GM12878 (cell line): ENCODE data around the gene CCL11. TPM values are rescaled to one million over a fixed set of nuclear protein-coding genes. Genes with fewer than 3 reads are reported as not detected.

Experiments used
- ATAC-seq: fragments of 200-7000 bp; cut with Tn5 transposase; 3 replicates; pipeline ENCODE4 v1.9.1; 2020; ENCODE audit warnings: mild to moderate bottlenecking, moderate library complexity
- BruUV-seq: library from RNA; stranded (reverse); fragments of 400-500 nt; replicated peaks from 2 replicates; lab custom pipeline; 2021; lab: Mats Ljungman, UMichigan
- CTCF ChIA-PET: fragments of 300-600 bp; sonication (Branson Sonifier 250); formaldehyde crosslinking; extraction: SDS; loops from one replicate; lab custom pipeline; 2021; ENCODE audit warnings: inconsistent platforms; lab: Yijun Ruan, JAX
- POLR2A ChIA-PET: fragments of 350-600 bp; formaldehyde crosslinking; extraction: SDS; loops from one replicate; lab custom pipeline; 2021; ENCODE audit warnings: inconsistent platforms; lab: Charles Lee
- RAD21 ChIA-PET: fragments of 300-600 bp; sonication (Branson Sonifier 250); formaldehyde crosslinking; loops from one replicate; lab custom pipeline; 2023; ENCODE audit warnings: antibody characterized with exemption; ENCODE audit not compliant: unreplicated experiment; lab: Charles Lee
- SMC1A ChIA-PET: fragments of 300-600 bp; sonication (Branson Sonifier 250); formaldehyde crosslinking; loops from one replicate; lab custom pipeline; 2023; ENCODE audit not compliant: unreplicated experiment, uncharacterized antibody; lab: Charles Lee
- DNase-seq: peaks from one replicate; pipeline ENCODE4 v3.0.0-alpha.2; 2011; ENCODE audit warnings: low read depth, low spot score
- FAIRE-seq: peaks from 3 replicates; lab custom pipeline; 2011; peaks lifted over from hg19 to GRCh38; lab: Jason Lieb, UNC
- H2AFZ ChIP-seq: 2 replicates; pipeline ENCODE4 v1.6.0; 2011; ENCODE audit warnings: low read depth, low read length, control low read depth; ENCODE audit not compliant: control insufficient read depth
- H3K27ac ChIP-seq: 2 replicates; pipeline ENCODE4 v1.5.1; 2011; ENCODE audit warnings: control low read depth; ENCODE audit not compliant: control insufficient read depth, insufficient read depth
- H3K27me3 ChIP-seq, 2 experiments: replicated peaks in 1 of 2; 2 replicates each; pipeline versions ENCODE4 v1.6.0 to v1.6.1; 2011; ENCODE audit warnings: low read length in 1 of 2; ENCODE audit not compliant: control insufficient read depth in 2 of 2, insufficient read depth in 2 of 2
- H3K36me3 ChIP-seq, 2 experiments: 2 replicates each; pipeline ENCODE4 v1.5.1; 2011; ENCODE audit warnings: low read length in 1 of 2; ENCODE audit not compliant: control insufficient read depth in 2 of 2, insufficient read depth in 2 of 2
- H3K4me1 ChIP-seq: 2 replicates; pipeline ENCODE4 v1.6.1; 2011; ENCODE audit warnings: mild to moderate bottlenecking, low read length, moderate library complexity, mixed read lengths; ENCODE audit not compliant: control insufficient read depth, insufficient read depth
- H3K4me2 ChIP-seq: 2 replicates; pipeline ENCODE4 v1.6.0; 2011; ENCODE audit warnings: control low read depth; ENCODE audit not compliant: control insufficient read depth, insufficient read depth
- H3K4me3 ChIP-seq: fragments of 200-600 bp; sonication (generic); 2 replicates; pipeline ENCODE4 v1.5.1; 2016
- H3K79me2 ChIP-seq: 2 replicates; pipeline ENCODE4 v1.6.0; 2011; ENCODE audit warnings: low read length; ENCODE audit not compliant: control insufficient read depth, insufficient read depth
- H3K9ac ChIP-seq: 2 replicates; pipeline ENCODE4 v1.8.0; 2011; ENCODE audit warnings: low read length, control low read depth, mixed read lengths; ENCODE audit not compliant: control insufficient read depth, insufficient read depth
- H3K9me3 ChIP-seq: replicated peaks from 3 replicates; pipeline ENCODE4 v1.5.1; 2011; ENCODE audit warnings: mild to moderate bottlenecking, low read length; ENCODE audit not compliant: control insufficient read depth, insufficient read depth
- H4K20me1 ChIP-seq: 2 replicates; pipeline ENCODE4 v1.6.0; 2011; ENCODE audit not compliant: control insufficient read depth, insufficient read depth
- ATF7 ChIP-seq: fragments of 450-650 bp; IDR thresholded peaks from 2 replicates; pipeline ENCODE4 v1.6.1; 2016; ENCODE audit warnings: low read depth, mild to moderate bottlenecking
- BMI1 ChIP-seq: fragments of 450-650 bp; IDR thresholded peaks from 2 replicates; pipeline ENCODE4 v1.6.1; 2016; ENCODE audit warnings: mild to moderate bottlenecking, moderate library complexity, borderline replicate concordance
- EZH2 ChIP-seq: IDR thresholded peaks from 2 replicates; pipeline ENCODE4 v1.6.1; 2012; ENCODE audit warnings: low read depth, mild to moderate bottlenecking, control low read depth, inconsistent platforms, low read length, borderline replicate concordance; ENCODE audit not compliant: control insufficient read depth
- KDM1A ChIP-seq: fragments of 200-600 bp; sonication (generic); IDR thresholded peaks from 2 replicates; pipeline ENCODE4 v1.6.1; 2016; ENCODE audit warnings: borderline replicate concordance
- PML ChIP-seq: IDR thresholded peaks from 2 replicates; pipeline ENCODE4 v1.6.1; 2012; ENCODE audit warnings: low read length, inconsistent platforms
- SPI1 ChIP-seq: IDR thresholded peaks from 2 replicates; pipeline ENCODE4 v1.6.1; 2011; ENCODE audit warnings: low read depth, mild to moderate bottlenecking, low read length, moderate library complexity, borderline replicate concordance; ENCODE audit not compliant: insufficient read depth
- TCF7 ChIP-seq: IDR thresholded peaks from 2 replicates; pipeline ENCODE4 v1.6.1; 2014; ENCODE audit warnings: antibody characterized with exemption, borderline replicate concordance
- YY1 ChIP-seq: IDR thresholded peaks from 2 replicates; pipeline ENCODE4 v1.6.1; 2011; ENCODE audit warnings: low read depth, mild to moderate bottlenecking, low read length
- ZSCAN29 ChIP-seq: fragments of 450-650 bp; IDR thresholded peaks from 2 replicates; pipeline ENCODE4 v1.6.1; 2017; ENCODE audit warnings: mild to moderate bottlenecking, moderate library complexity
- WGBS: methylation state at CpG from one replicate; pipeline ENCODE4 v1.1.6; 2016; ENCODE audit warnings: low lambda C conversion rate; ENCODE audit not compliant: insufficient replicate concordance, insufficient coverage; ENCODE audit errors: missing lambda C conversion rate; 5-methylcytosine and 5-hydroxymethylcytosine counted together
- in situ Hi-C: fragments of 300-500 bp; cut with MboI; formaldehyde crosslinking; loops from 9 replicates; pipeline ENCODE4 v1.14.3; 2018; ENCODE audit warnings: mixed read lengths
- intact Hi-C: fragments of 100-400 bp; cut with micrococcal nuclease; formaldehyde crosslinking; loops from one replicate; pipeline ENCODE4 v1.14.2; 2022; ENCODE audit not compliant: unreplicated experiment
- polyA plus RNA-seq, 11 experiments: library from polyadenylated mRNA; depleted of rRNA in 4 of 11; unstranded in 6 of 11; stranded (reverse) in 5 of 11; fragments of >200 nt; fragmentation: Nextera tagmentation in 4 of 11; fragmentation: Illumina TruSeq in 1 of 11; extraction: Ambion mirVana in 4 of 11; extraction: Trizol in 1 of 11; gene quantifications; 1 replicate in 1 of 11; 2 replicates in 10 of 11; pipeline versions ENCODE4 v1.2.1 to v1.2.3, GENCODE V29; 2011 to 2016; ENCODE audit warnings: inconsistent platforms in 2 of 11, missing spikeins in 2 of 11, low read depth in 1 of 11
- total RNA-seq, 4 experiments: library from RNA; depleted of rRNA in 3 of 4; stranded (reverse); fragments of >200 nt in 3 of 4; fragmentation: Illumina TruSeq in 1 of 4; extraction: Trizol in 1 of 4; gene quantifications; 2 replicates each; pipeline versions ENCODE4 v1.2.1 to v1.2.3, GENCODE V29; 2013 to 2021
- TF ChIP-seq, protein P1 (sequence below): IDR thresholded peaks from 2 replicates; pipeline ENCODE4 v1.6.1; 2011; ENCODE audit warnings: low read depth, low read length, improper control_type of control experiment, borderline replicate concordance

Gene CCL11
- total and polyA plus RNA-seq, 10 of the 15 experiments (the other 5 are each of a cell fraction or from before 2014, with no cell fraction given) = not detected

DNA sequence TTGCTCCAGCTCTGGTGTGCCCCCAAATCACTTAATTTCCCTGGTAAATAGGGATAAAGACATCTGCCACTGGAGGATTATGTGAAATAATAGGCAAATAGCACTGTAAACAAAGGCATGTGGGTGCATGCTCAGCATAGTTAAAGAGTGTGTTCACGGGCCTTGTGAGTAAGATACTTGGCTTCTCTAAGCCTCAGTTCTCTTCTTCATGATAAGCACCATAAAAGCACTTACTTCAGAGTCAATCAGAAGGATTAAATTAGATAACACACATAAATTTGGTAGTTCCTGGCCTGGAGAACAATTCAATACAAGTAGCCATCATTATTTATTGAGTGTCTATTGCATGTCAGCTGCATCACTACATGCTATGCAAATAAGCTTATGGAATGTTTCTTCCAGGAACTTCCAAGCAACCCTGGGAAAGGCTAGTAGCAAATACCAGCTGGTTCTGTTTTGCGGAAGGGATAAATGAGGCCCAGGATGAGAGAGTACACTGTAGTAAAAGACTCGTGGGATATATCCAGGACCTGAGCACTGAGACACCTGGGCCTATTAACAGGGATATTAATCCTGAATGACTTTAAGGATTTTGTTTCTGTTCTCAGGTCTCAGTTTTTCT, 14.5 kb downstream of the CCL11 start:
- FAIRE-seq (no peak), DNase-seq (no peak), ATAC-seq (no peak)
- Histone ChIP-seq H3K4me3 (no peak overlapping the region), H2AFZ (no peak overlapping the region), H3K9me3 (no peaks in the 10 kb centered on the region), H3K9ac (no peak overlapping the region), H3K4me1 (no peaks in the 10 kb centered on the region; the same call in 1 of the 2 replicates), H3K36me3 (no peaks in the 10 kb centered on the region), H3K79me2 (no peaks in the 10 kb centered on the region), H3K27me3 (peaks cover 0 to 4% of the 10 kb centered on the region in 2 experiments; a peak in 1 of 4 replicates), H3K4me2 (no peak overlapping the region), H4K20me1 (no peaks in the 10 kb centered on the region), H3K27ac (no peak overlapping the region)
- POLR2A ChIA-PET = no interaction called here
- TF ChIP-seq BMI1 (no peak), ZSCAN29 (no peak), TCF7 (no peak), EZH2 (no peak), KDM1A (no peak), SPI1 (no peak), ATF7 (no peak), YY1 (no peak), PML (no peak)
- TF ChIP-seq, protein P1, sequence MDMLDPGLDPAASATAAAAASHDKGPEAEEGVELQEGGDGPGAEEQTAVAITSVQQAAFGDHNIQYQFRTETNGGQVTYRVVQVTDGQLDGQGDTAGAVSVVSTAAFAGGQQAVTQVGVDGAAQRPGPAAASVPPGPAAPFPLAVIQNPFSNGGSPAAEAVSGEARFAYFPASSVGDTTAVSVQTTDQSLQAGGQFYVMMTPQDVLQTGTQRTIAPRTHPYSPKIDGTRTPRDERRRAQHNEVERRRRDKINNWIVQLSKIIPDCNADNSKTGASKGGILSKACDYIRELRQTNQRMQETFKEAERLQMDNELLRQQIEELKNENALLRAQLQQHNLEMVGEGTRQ = no peak
- WGBS = 35% methylated on average over 3 of the region's 3 CpGs
- in situ Hi-C loops (no loop called here), intact Hi-C loops (no loop called here)
- CTCF ChIA-PET = no interaction called here
- RAD21 ChIA-PET = no interaction called here
- SMC1A ChIA-PET = interaction anchor here (1.1 kb wide), 1 partner anchor 61 kb away, joined by 5 read pairs; no protein-coding TSS in a partner anchor
- no TSS peak for BruUV-seq
